ENCODE data around the gene BIVM.

BIVM gene

GRCh38 chr13:102881819-102882686 is 83.1 kb downstream of the BIVM start:
- FAIRE-seq = no peak

Measured in TTC549 (cell line).